ES-I3 (cell line): ENCODE data around the gene SRP9.
A peak's percentile ranks its signal among the peaks of the same experiment; 100 is the strongest.

ENCODE experiments used
- H3K36me3 ChIP-seq: 2 replicates; pipeline ENCODE4 v1.6.1; 2013; ENCODE audit warnings: mild to moderate bottlenecking, low read length, control low read depth, moderate library complexity; ENCODE audit not compliant: insufficient read depth
- H3K4me1 ChIP-seq: 2 replicates; pipeline ENCODE4 v1.6.1; 2013; ENCODE audit warnings: mild to moderate bottlenecking, control low read depth, low read length; ENCODE audit not compliant: insufficient read depth
- H3K9ac ChIP-seq: 2 replicates; pipeline ENCODE4 v1.6.1; 2013; ENCODE audit warnings: low read depth, mild to moderate bottlenecking, low read length, moderate library complexity
- H3K9me3 ChIP-seq: 2 replicates; pipeline ENCODE4 v1.6.1; 2013; ENCODE audit warnings: mild to moderate bottlenecking, low read length, moderate library complexity; ENCODE audit not compliant: control insufficient read depth, insufficient read depth

SRP9 gene

GRCh38 chr1:225777583-225778336 lies at the start of gene SRP9:
Gene SRP9 (plus strand): TSS chr1:225777826. CDS start chr1:225777941, 115 bp downstream.
- Histone ChIP-seq H3K9ac (peak within 1 kb of the TSS; percentile 100), H3K4me1 (peaks cover 16% of the 10 kb centered on the region), H3K36me3 (no peaks in the 10 kb centered on the region), H3K9me3 (no peaks in the 10 kb centered on the region)

- Histone ChIP-seq H3K4me1 (no peaks in the 10 kb centered on the region), H3K36me3 (no peaks in the 10 kb centered on the region), H3K9me3 (no peaks in the 10 kb centered on the region), H3K9ac (no peak overlapping the region)
Observed at GRCh38 chr1:225731491-225731890, 46.1 kb upstream of the SRP9 start.

GRCh38 chr1:225733254-225733653 lies 44.4 kb upstream of the SRP9 start:
- Histone ChIP-seq H3K9ac (no peak overlapping the region), H3K36me3 (no peaks in the 10 kb centered on the region), H3K4me1 (no peaks in the 10 kb centered on the region), H3K9me3 (no peaks in the 10 kb centered on the region)

GRCh38 chr1:225735252-225736149 lies 42.1 kb upstream of the SRP9 start:
- Histone ChIP-seq H3K9me3 (no peaks in the 10 kb centered on the region), H3K36me3 (no peaks in the 10 kb centered on the region), H3K4me1 (peaks cover 5% of the 10 kb centered on the region), H3K9ac (no peak overlapping the region)

GRCh38 chr1:225736437-225737098 lies 41.1 kb upstream of the SRP9 start:
- H3K4me1 ChIP-seq: peaks cover 5% of the 10 kb centered on the region
- no peak overlapping the region for H3K9ac ChIP-seq
- H3K36me3 ChIP-seq: no peaks in the 10 kb centered on the region
- H3K9me3 ChIP-seq: no peaks in the 10 kb centered on the region

- Histone ChIP-seq H3K4me1 (peaks cover 5% of the 10 kb centered on the region), H3K9ac (no peak overlapping the region), H3K9me3 (no peaks in the 10 kb centered on the region), H3K36me3 (no peaks in the 10 kb centered on the region)
Observed at GRCh38 chr1:225737161-225737560, 40.5 kb upstream of the SRP9 start.

- H3K4me1 ChIP-seq: peaks cover 5% of the 10 kb centered on the region
- no peak overlapping the region for H3K9ac ChIP-seq
- H3K36me3 ChIP-seq: no peaks in the 10 kb centered on the region
- no peaks in the 10 kb centered on the region for H3K9me3 ChIP-seq
Observed at GRCh38 chr1:225737866-225738265, 39.8 kb upstream of the SRP9 start.

- Histone ChIP-seq H3K36me3 (no peaks in the 10 kb centered on the region), H3K4me1 (peaks cover 5% of the 10 kb centered on the region), H3K9me3 (no peaks in the 10 kb centered on the region), H3K9ac (no peak overlapping the region)
Observed at GRCh38 chr1:225738763-225739162, 38.9 kb upstream of the SRP9 start.

- no peaks in the 10 kb centered on the region for H3K36me3 ChIP-seq
- H3K9ac ChIP-seq: no peak overlapping the region
- no peaks in the 10 kb centered on the region for H3K9me3 ChIP-seq
- peaks cover 5% of the 10 kb centered on the region for H3K4me1 ChIP-seq
Observed at GRCh38 chr1:225739542-225740107, 38.0 kb upstream of the SRP9 start.

GRCh38 chr1:225744745-225745144 lies 32.9 kb upstream of the SRP9 start:
- H3K9ac ChIP-seq: no peak overlapping the region
- H3K9me3 ChIP-seq: no peaks in the 10 kb centered on the region
- H3K36me3 ChIP-seq: no peaks in the 10 kb centered on the region
- H3K4me1 ChIP-seq: peaks cover 11% of the 10 kb centered on the region

GRCh38 chr1:225745273-225745672 lies 32.4 kb upstream of the SRP9 start:
- Histone ChIP-seq H3K9me3 (no peaks in the 10 kb centered on the region), H3K4me1 (peaks cover 6% of the 10 kb centered on the region; the same call in 1 of the 2 replicates), H3K36me3 (no peaks in the 10 kb centered on the region), H3K9ac (no peak overlapping the region)

- Histone ChIP-seq H3K9ac (peak overlapping the region; percentile 24; the same call in 1 of the 2 replicates), H3K4me1 (peaks cover 7% of the 10 kb centered on the region)
Observed at GRCh38 chr1:225746361-225747179, 31.1 kb upstream of the SRP9 start.

GRCh38 chr1:225747566-225747965 lies 30.1 kb upstream of the SRP9 start:
- Histone ChIP-seq H3K9ac (no peak overlapping the region), H3K9me3 (no peaks in the 10 kb centered on the region), H3K36me3 (no peaks in the 10 kb centered on the region), H3K4me1 (peaks cover 15% of the 10 kb centered on the region)

More at GRCh38 chr1:225746361-225747179, 31.1 kb upstream of the SRP9 start:
- H3K36me3 ChIP-seq: no peaks in the 10 kb centered on the region
- H3K9me3 ChIP-seq: no peaks in the 10 kb centered on the region
